OCI-LY7 (cell line): ENCODE data around the gene ADCY3. TPM values are rescaled to one million over a fixed set of nuclear protein-coding genes. Genes with fewer than 3 reads are reported as not detected.

Experiments
- BruUV-seq: library from RNA; stranded (reverse); fragments of 400-500 nt; replicated peaks from 2 replicates; lab custom pipeline; 2021; lab: Mats Ljungman, UMichigan
- CTCF ChIA-PET: fragments of 300-600 bp; sonication (Branson Sonifier 250); formaldehyde crosslinking; loops from one replicate; lab custom pipeline; 2022; ENCODE audit warnings: antibody characterized with exemption; ENCODE audit not compliant: unreplicated experiment; lab: Charles Lee
- POLR2A ChIA-PET: fragments of 300-600 bp; sonication (Branson Sonifier 250); formaldehyde crosslinking; loops from one replicate; lab custom pipeline; 2022; ENCODE audit warnings: antibody characterized with exemption; lab: Charles Lee
- DNase-seq: peaks from one replicate; pipeline ENCODE4 v3.0.0-alpha.2; 2015; ENCODE audit warnings: low spot score
- H2AFZ ChIP-seq: fragments of 200-600 bp; sonication (generic), shearing (Covaris generic); 2 replicates; pipeline ENCODE4 v1.6.1; 2014; ENCODE audit warnings: mild to moderate bottlenecking, antibody characterized with exemption, low read length, moderate library complexity
- H3K27ac ChIP-seq: fragments of 200-600 bp; sonication (generic); 2 replicates; pipeline ENCODE4 v1.5.1; 2014; ENCODE audit warnings: mixed run types, low read depth, mild to moderate bottlenecking, moderate library complexity, low read length, inconsistent platforms; ENCODE audit not compliant: poor library complexity, severe bottlenecking
- H3K36me3 ChIP-seq: fragments of 200-600 bp; sonication (generic); 2 replicates; pipeline ENCODE4 v1.6.1; 2014; ENCODE audit warnings: mild to moderate bottlenecking, antibody characterized with exemption, low read length, moderate library complexity, mixed read lengths; ENCODE audit not compliant: insufficient read depth
- H3K4me1 ChIP-seq: fragments of 200-600 bp; sonication (generic); 2 replicates; pipeline ENCODE4 v1.5.1; 2014; ENCODE audit warnings: mild to moderate bottlenecking, low read length; ENCODE audit not compliant: insufficient read depth, poor library complexity, severe bottlenecking
- H3K4me2 ChIP-seq: fragments of 200-600 bp; sonication (generic); 2 replicates; pipeline ENCODE4 v1.6.1; 2014; ENCODE audit warnings: mild to moderate bottlenecking, low read length
- H3K4me3 ChIP-seq: fragments of 200-600 bp; sonication (generic); 2 replicates; pipeline ENCODE4 v1.5.1; 2014; ENCODE audit warnings: mild to moderate bottlenecking, low read depth, low read length; ENCODE audit not compliant: poor library complexity, severe bottlenecking
- H3K79me2 ChIP-seq: fragments of 200-600 bp; sonication (generic); 2 replicates; pipeline ENCODE4 v1.6.1; 2016; ENCODE audit warnings: low read depth, mild to moderate bottlenecking, low read length, moderate library complexity, mixed read lengths; ENCODE audit not compliant: insufficient read depth
- H3K9me2 ChIP-seq: fragments of 200-600 bp; sonication (generic); 2 replicates; pipeline ENCODE4 v1.6.1; 2016; ENCODE audit warnings: mild to moderate bottlenecking, low read length, mixed read lengths; ENCODE audit not compliant: insufficient read depth
- H3K9me3 ChIP-seq: fragments of 200-600 bp; sonication (generic); 2 replicates; pipeline ENCODE4 v1.6.1; 2014; ENCODE audit warnings: mild to moderate bottlenecking, mixed run types, low read length, mixed read lengths
- H4K20me1 ChIP-seq: fragments of 200-600 bp; sonication (generic); 2 replicates; pipeline ENCODE4 v1.6.1; 2014; ENCODE audit warnings: mild to moderate bottlenecking, antibody characterized with exemption, low read length, moderate library complexity, mixed read lengths; ENCODE audit not compliant: insufficient read depth
- CTCF ChIP-seq: fragments of 200-600 bp; sonication (generic); conservative IDR thresholded peaks from 2 replicates; pipeline ENCODE4 v1.5.1; 2014; ENCODE audit warnings: mild to moderate bottlenecking, antibody characterized with exemption, low read length, moderate library complexity, mixed read lengths
- EZH2phosphoT487 ChIP-seq: fragments of 200-600 bp; sonication (generic); IDR thresholded peaks from 2 replicates; pipeline ENCODE4 v1.6.1; 2018; ENCODE audit warnings: low read depth, borderline replicate concordance, mild to moderate bottlenecking, mixed run types, antibody characterized with exemption, low read length, moderate library complexity, mixed read lengths
- intact Hi-C: fragments of 100-400 bp; cut with micrococcal nuclease; formaldehyde crosslinking; loops from one replicate; pipeline ENCODE4 v1.10.0; 2022; ENCODE audit not compliant: unreplicated experiment
- total RNA-seq, 2 experiments: library from RNA; depleted of rRNA in 1 of 2; stranded (reverse); fragments of >200 nt in 1 of 2; shearing (Covaris generic) in 1 of 2; gene quantifications; 2 replicates each; pipeline ENCODE4 v1.2.3, GENCODE V29; 2014 to 2022

ADCY3 gene
- total RNA-seq, 2 experiments from 2014 or later, result 45.8 to 55.0 TPM

GRCh38 chr2:24840962-24841945, 78.8 kb downstream of the ADCY3 start:
- ChIA-PET POLR2A (no interaction called here), CTCF (no interaction called here)
- BruUV-seq, result no TSS peak
- DNase-seq, result no peak
- intact Hi-C loops, result no loop called here
- H3K4me2 ChIP-seq, result no peak overlapping the region
- H3K4me3 ChIP-seq, result no peak overlapping the region
- no peaks in the 10 kb centered on the region for H3K4me1 ChIP-seq
- no peaks in the 10 kb centered on the region for H4K20me1 ChIP-seq
- TF ChIP-seq EZH2phosphoT487 (no peak), CTCF (no peak)
- H3K36me3 ChIP-seq, result peaks cover 32% of the 10 kb centered on the region
- H2AFZ ChIP-seq, result no peak overlapping the region
- no peaks in the 10 kb centered on the region for H3K9me2 ChIP-seq
- H3K27ac ChIP-seq, result no peak overlapping the region
- H3K9me3 ChIP-seq, result no peaks in the 10 kb centered on the region
- no peaks in the 10 kb centered on the region for H3K79me2 ChIP-seq

- POLR2A ChIA-PET, result no interaction called here
- intact Hi-C loops, result no loop called here
- no peak overlapping the region for H3K4me3 ChIP-seq
- H3K4me1 ChIP-seq, result no peaks in the 10 kb centered on the region
- H3K4me2 ChIP-seq, result no peak overlapping the region
- no peaks in the 10 kb centered on the region for H3K79me2 ChIP-seq
- no peak for TF ChIP-seq CTCF
- TF ChIP-seq EZH2phosphoT487, result no peak
- DNase-seq, result no peak
- H3K9me3 ChIP-seq, result no peaks in the 10 kb centered on the region
- no peak overlapping the region for H2AFZ ChIP-seq
- no peaks in the 10 kb centered on the region for H4K20me1 ChIP-seq
- CTCF ChIA-PET, result no interaction called here
- H3K27ac ChIP-seq, result no peak overlapping the region
- BruUV-seq, result no TSS peak
- H3K9me2 ChIP-seq, result no peaks in the 10 kb centered on the region
- H3K36me3 ChIP-seq, result peaks cover 30% of the 10 kb centered on the region
These were observed 79.7 kb downstream of the ADCY3 start for GRCh38 chr2:24840164-24840869.
